GM21526 (cell line): ENCODE results near the gene PRSS33.

Experiments used
- ATAC-seq: cut with Tn5 transposase; IDR thresholded peaks from one replicate; pipeline ENCODE4 v1.9.1; 2021; ENCODE audit warnings: moderate library complexity; ENCODE audit not compliant: unreplicated experiment, low FRiP score

The PRSS33 gene

GRCh38 chr16:2766430-2767139 lies 20.8 kb downstream of the PRSS33 start:
- ATAC-seq, result no peak

GRCh38 chr16:2765462-2766404 lies 21.6 kb downstream of the PRSS33 start:
- no peak for ATAC-seq

GRCh38 chr16:2764718-2765117 lies 22.6 kb downstream of the PRSS33 start:
- ATAC-seq, result no peak

GRCh38 chr16:2763173-2763572 lies 24.2 kb downstream of the PRSS33 start:
- ATAC-seq, result no peak

DNA sequence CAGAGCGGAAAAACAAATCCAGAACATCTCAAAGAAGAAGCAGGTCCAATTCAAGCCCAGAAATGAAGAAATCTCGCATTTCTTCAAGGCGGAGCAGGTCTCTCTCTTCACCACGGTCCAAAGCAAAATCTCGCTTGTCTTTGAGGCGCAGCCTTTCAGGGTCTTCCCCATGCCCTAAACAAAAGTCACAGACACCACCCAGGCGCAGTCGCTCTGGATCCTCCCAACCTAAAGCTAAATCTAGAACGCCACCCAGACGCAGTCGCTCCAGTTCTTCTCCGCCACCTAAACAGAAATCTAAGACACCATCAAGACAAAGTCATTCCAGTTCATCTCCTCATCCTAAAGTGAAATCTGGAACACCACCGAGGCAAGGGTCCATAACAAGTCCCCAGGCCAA lies 24.6 kb downstream of the PRSS33 start:
- ATAC-seq, result no peak

DNA sequence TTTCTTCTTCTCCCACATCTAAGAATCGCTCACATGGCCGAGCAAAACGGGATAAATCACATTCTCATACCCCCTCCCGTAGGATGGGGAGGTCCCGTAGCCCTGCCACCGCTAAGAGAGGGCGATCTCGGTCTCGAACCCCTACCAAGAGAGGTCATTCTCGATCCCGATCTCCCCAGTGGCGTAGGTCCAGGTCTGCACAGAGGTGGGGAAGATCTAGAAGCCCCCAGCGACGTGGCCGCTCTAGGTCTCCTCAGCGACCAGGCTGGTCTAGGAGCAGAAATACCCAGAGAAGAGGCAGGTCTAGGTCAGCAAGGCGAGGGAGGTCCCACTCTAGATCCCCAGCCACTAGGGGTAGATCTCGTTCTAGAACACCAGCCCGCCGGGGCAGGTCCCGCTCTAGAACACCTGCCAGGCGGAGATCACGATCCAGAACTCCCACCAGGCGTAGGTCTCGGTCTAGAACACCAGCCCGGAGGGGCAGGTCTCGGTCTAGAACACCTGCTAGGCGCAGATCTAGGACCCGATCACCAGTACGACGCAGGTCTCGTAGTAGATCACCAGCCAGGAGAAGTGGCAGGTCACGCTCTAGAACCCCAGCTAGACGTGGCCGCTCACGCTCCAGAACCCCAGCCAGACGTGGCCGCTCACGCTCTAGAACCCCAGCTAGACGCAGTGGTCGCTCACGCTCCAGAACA lies 25.3 kb downstream of the PRSS33 start:
- no peak for ATAC-seq

DNA sequence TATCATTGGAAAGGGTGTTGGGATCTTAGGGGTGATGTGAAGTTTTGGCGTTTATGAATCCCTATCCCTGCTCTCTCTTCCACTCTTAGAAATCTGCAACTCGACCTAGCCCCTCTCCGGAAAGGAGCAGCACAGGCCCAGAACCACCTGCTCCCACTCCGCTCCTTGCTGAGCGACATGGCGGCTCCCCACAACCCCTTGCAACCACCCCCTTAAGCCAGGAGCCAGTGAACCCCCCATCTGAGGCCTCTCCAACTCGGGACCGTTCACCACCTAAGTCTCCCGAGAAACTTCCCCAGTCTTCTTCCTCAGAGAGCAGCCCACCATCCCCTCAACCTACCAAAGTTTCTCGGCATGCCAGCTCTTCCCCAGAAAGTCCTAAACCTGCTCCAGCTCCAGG lies 25.9 kb downstream of the PRSS33 start:
- ATAC-seq, result no peak

DNA sequence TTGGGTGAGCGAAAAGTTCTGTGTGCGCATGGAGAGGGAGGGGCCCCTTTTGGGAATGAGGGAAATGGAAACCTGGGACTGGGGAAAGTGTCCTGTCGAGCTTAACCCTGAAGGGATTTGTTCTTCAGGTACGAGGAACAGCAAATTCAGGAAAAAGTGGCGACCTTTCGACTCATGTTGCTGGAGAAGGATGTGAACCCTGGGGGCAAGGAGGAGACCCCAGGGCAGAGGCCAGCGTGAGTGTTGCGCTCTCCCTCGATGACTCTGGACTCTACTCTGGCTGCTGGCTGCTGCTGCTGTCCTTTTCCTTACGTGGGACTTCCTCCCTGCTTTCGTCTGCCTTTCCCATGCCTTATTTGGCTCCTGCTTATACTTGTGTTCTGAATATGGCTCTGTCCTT lies 30.0 kb downstream of the PRSS33 start:
- ATAC-seq, result no peak

- ATAC-seq, result no peak
These were observed 30.9 kb downstream of the PRSS33 start for GRCh38 chr16:2756288-2757015.

DNA sequence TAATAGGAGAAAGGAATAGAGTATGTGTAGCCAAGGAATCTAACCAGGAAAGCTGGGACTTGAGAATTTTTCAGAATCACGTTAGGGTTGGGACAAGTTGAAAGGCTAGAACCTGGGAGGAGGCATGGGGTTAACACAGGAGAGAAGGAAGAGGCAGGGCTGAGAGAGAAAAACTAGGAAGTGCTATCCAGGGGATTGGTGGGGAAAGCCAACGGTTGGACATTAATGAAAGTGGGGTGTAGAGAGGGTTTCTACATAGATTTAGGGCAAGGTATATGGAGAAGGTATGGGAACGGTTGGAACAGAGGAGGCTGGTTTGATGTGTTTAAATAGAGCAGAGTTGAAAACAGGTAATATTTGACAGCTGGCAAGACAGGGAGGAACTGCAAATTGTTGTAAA lies 32.2 kb downstream of the PRSS33 start:
- no peak for ATAC-seq

- no peak for ATAC-seq
These were observed 33.7 kb downstream of the PRSS33 start for GRCh38 chr16:2753733-2754020.

DNA sequence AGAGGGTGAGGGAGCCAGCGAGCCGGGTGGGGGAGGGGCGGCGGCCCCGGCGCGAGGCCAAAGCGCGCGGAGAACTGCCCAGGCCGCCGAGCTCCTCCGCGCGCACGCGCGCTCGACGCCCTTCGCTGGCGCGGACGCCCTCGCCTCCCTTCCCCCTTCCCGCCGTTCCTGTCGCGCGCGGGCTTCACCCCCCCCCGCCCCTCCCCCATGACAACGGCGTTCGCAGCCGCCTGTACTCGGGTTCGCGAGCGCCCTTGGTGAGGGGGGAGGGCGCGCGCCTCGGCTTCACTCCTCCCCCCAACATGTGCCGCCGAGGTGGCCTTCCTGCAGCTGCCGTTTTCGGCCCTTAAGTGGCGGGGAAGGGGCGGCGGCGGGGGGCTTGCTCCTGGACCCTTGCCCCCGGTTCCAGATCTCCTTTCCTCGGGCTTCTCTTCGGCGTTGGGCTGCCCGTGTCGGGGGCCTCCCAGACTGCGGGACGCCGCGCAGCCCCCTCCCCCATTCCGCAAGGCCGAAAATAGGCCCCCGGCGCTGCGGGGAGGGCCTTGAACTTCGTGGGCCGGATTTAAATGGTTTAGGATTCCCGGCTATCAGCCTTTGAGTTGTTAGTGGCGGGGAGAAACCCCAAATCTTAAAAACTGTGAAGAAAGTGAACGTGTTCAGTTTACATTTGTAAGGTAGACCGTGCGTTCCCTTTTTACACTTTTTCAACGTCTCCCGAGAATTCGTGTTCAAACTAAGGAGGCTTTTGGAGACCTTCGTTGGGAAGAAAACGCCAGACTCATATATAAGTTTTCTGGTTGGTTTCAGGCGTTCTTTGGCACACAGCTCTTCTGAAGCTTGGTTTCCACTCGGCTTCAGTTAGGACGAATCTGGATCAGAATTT lies 34.3 kb downstream of the PRSS33 start:
- ATAC-seq, result peak; percentile 31

DNA sequence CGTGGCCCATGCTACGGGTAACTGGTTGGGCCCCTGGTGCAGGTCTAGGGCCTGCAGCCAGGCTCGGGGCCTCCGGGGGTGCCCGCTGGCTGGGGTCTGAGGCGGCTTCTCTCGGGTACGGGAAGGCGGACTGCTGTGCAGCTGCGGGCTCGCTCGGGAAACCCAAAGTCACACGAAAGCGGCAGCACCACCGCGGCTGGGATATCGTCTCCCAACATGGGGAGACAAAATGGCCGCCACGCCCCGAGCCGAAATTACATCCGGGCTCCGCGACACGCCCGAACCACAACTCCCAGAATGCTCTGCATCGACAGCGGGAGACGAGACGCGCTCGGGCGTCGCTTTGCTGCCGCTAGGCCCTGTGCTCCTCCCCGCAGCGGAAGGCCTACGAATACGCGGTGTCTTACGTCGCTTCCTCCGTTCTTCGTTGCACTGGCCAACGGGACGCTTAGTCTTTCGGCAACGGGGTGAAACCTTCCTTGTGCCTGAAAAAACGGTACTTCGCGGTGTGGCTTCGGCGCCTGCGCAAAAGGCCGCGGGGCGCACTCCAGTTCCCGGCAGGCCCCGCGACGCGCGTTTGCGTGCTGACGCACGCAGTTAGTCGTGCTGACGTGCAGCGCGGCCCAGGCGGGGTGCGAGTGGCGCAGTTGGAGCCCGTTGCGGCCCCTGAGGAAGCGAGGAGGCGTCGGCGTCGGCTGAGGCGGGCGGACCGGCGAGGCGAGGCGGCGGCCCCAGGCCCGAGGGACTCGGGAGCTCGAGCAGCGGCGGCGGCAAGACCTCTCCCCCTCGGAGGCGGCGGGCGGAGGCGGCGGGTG lies 35.1 kb downstream of the PRSS33 start, which contains the start of gene SRRM2:
Gene SRRM2, plus strand, starts transcription at position 604 of the 815 bp plus-strand sequence. CDS start 3,727 bp downstream, outside the sequence.
- peak; percentile 72 for ATAC-seq

- peak; percentile 27 for ATAC-seq
These were observed 35.8 kb downstream of the PRSS33 start for GRCh38 chr16:2751577-2752034.

DNA sequence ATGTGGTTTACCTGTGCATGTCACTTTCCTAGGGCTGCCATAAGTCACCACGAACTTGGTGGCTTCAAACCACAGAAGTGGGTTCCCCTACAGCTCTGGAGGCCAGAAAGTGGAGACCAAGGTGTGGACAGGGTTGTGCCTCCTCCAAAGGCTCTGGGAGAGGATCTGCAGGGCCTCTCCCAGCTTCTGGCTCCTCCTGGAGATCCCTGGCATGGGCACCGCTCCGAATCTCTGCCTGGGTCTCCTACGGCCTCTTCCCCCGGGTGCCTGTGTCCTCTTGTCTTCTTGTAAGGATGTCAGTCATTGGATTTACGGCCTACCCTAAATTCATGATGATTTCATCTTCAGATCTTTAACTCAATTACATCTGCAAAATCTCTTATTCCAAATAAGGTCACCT lies 37.4 kb downstream of the PRSS33 start:
- ATAC-seq, result no peak

GRCh38 chr16:2749476-2749875 lies 37.9 kb downstream of the PRSS33 start:
- ATAC-seq, result no peak

GRCh38 chr16:2748757-2749455 lies 38.5 kb downstream of the PRSS33 start:
- no peak for ATAC-seq

DNA sequence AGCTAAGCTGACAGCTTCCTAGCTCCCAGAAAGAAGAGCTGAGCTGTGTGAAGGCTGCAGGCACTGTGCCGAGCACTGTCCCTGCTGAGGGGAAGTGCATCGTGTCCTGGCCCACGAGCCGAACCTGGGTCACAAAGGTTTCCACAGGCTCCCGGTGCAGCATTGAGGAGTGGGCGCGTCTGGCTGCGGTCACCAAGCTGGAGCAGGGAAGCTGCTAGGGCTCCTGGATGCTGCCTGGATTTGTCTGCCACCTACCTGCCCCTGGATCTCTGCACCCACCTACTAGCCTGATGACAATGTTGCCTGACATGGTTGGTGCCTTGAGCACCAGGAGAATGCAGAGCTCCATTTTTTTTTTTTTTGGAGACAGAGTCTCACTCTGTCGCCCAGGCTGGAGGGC lies 41.4 kb downstream of the PRSS33 start:
- no peak for ATAC-seq
